GM23338 (cell line): Measurements from ENCODE around the gene RGS16. TPM values are rescaled to one million over a fixed set of nuclear protein-coding genes. Genes with fewer than 3 reads are reported as not detected.

Experiments used
- EZH2phosphoT487 ChIP-seq: fragments of 200-600 bp; sonication (generic); IDR thresholded peaks from one replicate; pipeline ENCODE4 v1.8.1; 2018; ENCODE audit warnings: antibody characterized with exemption; ENCODE audit not compliant: unreplicated experiment
- JUNB ChIP-seq: IDR thresholded peaks from one replicate; pipeline ENCODE4 v1.6.1; 2016; ENCODE audit warnings: antibody characterized with exemption; ENCODE audit not compliant: unreplicated experiment
- POLR2AphosphoS5 ChIP-seq: IDR thresholded peaks from 2 replicates; pipeline ENCODE4 v1.6.1; 2016; ENCODE audit warnings: antibody characterized with exemption, low read depth
- ZNF114 ChIP-seq: fragments of 250-450 bp; sonication (Bioruptor Pico); IDR thresholded peaks from 2 replicates; pipeline ENCODE4 v1.5.0; 2020; ENCODE audit warnings: mild to moderate bottlenecking, moderate library complexity
- polyA plus RNA-seq: library from polyadenylated mRNA; unstranded; fragments of >200 nt; fragmentation: Nextera tagmentation; extraction: Ambion mirVana; gene quantifications from 2 replicates; pipeline ENCODE4 v1.2.1, GENCODE V29; 2016
- total RNA-seq: library from RNA; depleted of rRNA; stranded (reverse); fragments of >200 nt; shearing (Covaris generic); gene quantifications from 2 replicates; pipeline ENCODE4 v1.2.3, GENCODE V29; 2014
- TF ChIP-seq, protein P1 (sequence below): IDR thresholded peaks from one replicate; pipeline ENCODE4 v1.6.1; 2018; ENCODE audit warnings: antibody characterized with exemption; ENCODE audit not compliant: unreplicated experiment
- TF ChIP-seq, protein P2 (sequence below): fragments of 250-450 bp; sonication (Bioruptor Pico); IDR thresholded peaks from 2 replicates; pipeline ENCODE4 v1.5.0; 2020; ENCODE audit warnings: mild to moderate bottlenecking, moderate library complexity

RGS16 gene
- total and polyA plus RNA-seq, 2 experiments from 2014 or later, result 15.4 to 31.6 TPM

DNA sequence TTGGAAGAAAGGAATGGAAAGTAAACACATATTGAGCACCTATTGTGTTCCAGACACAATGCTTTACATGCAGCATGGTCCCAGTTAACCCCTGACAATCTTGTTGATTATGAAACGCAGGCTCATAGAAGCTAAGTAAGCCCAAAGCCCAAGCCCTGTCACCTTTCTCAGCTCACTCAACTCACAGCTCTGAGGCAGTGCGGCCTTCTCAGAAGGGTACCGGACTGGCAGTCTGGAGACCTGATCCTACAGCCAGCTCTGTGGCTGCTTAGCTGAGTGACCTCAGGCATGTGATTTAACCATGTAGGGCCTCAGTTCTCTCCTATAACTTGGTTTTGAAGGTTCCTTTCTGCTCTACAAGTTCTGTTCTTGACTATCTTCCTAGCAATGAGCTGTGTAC is 14.7 kb downstream of the RGS16 start (continued):
- TF ChIP-seq, protein P1, sequence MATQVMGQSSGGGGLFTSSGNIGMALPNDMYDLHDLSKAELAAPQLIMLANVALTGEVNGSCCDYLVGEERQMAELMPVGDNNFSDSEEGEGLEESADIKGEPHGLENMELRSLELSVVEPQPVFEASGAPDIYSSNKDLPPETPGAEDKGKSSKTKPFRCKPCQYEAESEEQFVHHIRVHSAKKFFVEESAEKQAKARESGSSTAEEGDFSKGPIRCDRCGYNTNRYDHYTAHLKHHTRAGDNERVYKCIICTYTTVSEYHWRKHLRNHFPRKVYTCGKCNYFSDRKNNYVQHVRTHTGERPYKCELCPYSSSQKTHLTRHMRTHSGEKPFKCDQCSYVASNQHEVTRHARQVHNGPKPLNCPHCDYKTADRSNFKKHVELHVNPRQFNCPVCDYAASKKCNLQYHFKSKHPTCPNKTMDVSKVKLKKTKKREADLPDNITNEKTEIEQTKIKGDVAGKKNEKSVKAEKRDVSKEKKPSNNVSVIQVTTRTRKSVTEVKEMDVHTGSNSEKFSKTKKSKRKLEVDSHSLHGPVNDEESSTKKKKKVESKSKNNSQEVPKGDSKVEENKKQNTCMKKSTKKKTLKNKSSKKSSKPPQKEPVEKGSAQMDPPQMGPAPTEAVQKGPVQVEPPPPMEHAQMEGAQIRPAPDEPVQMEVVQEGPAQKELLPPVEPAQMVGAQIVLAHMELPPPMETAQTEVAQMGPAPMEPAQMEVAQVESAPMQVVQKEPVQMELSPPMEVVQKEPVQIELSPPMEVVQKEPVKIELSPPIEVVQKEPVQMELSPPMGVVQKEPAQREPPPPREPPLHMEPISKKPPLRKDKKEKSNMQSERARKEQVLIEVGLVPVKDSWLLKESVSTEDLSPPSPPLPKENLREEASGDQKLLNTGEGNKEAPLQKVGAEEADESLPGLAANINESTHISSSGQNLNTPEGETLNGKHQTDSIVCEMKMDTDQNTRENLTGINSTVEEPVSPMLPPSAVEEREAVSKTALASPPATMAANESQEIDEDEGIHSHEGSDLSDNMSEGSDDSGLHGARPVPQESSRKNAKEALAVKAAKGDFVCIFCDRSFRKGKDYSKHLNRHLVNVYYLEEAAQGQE, result no peak
- no peak for TF ChIP-seq JUNB
- no peak for TF ChIP-seq ZNF114 (CRISPR knock-in tag)
- no peak for TF ChIP-seq EZH2phosphoT487
- TF ChIP-seq POLR2AphosphoS5, result no peak
- TF ChIP-seq, protein P2, sequence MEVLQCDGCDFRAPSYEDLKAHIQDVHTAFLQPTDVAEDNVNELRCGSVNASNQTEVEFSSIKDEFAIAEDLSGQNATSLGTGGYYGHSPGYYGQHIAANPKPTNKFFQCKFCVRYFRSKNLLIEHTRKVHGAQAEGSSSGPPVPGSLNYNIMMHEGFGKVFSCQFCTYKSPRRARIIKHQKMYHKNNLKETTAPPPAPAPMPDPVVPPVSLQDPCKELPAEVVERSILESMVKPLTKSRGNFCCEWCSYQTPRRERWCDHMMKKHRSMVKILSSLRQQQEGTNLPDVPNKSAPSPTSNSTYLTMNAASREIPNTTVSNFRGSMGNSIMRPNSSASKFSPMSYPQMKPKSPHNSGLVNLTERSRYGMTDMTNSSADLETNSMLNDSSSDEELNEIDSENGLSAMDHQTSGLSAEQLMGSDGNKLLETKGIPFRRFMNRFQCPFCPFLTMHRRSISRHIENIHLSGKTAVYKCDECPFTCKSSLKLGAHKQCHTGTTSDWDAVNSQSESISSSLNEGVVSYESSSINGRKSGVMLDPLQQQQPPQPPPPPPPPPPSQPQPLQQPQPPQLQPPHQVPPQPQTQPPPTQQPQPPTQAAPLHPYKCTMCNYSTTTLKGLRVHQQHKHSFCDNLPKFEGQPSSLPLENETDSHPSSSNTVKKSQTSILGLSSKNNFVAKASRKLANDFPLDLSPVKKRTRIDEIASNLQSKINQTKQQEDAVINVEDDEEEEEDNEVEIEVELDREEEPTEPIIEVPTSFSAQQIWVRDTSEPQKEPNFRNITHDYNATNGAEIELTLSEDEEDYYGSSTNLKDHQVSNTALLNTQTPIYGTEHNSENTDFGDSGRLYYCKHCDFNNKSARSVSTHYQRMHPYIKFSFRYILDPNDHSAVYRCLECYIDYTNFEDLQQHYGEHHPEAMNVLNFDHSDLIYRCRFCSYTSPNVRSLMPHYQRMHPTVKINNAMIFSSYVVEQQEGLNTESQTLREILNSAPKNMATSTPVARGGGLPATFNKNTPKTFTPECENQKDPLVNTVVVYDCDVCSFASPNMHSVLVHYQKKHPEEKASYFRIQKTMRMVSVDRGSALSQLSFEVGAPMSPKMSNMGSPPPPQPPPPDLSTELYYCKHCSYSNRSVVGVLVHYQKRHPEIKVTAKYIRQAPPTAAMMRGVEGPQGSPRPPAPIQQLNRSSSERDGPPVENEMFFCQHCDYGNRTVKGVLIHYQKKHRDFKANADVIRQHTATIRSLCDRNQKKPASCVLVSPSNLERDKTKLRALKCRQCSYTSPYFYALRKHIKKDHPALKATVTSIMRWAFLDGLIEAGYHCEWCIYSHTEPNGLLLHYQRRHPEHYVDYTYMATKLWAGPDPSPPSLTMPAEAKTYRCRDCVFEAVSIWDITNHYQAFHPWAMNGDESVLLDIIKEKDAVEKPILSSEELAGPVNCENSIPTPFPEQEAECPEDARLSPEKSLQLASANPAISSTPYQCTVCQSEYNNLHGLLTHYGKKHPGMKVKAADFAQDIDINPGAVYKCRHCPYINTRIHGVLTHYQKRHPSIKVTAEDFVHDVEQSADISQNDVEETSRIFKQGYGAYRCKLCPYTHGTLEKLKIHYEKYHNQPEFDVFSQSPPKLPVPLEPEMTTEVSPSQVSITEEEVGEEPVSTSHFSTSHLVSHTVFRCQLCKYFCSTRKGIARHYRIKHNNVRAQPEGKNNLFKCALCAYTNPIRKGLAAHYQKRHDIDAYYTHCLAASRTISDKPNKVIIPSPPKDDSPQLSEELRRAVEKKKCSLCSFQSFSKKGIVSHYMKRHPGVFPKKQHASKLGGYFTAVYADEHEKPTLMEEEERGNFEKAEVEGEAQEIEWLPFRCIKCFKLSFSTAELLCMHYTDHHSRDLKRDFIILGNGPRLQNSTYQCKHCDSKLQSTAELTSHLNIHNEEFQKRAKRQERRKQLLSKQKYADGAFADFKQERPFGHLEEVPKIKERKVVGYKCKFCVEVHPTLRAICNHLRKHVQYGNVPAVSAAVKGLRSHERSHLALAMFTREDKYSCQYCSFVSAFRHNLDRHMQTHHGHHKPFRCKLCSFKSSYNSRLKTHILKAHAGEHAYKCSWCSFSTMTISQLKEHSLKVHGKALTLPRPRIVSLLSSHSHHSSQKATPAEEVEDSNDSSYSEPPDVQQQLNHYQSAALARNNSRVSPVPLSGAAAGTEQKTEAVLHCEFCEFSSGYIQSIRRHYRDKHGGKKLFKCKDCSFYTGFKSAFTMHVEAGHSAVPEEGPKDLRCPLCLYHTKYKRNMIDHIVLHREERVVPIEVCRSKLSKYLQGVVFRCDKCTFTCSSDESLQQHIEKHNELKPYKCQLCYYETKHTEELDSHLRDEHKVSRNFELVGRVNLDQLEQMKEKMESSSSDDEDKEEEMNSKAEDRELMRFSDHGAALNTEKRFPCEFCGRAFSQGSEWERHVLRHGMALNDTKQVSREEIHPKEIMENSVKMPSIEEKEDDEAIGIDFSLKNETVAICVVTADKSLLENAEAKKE, result no peak
